IPS-18a (cell line): ENCODE data around the gene CCR7.

Experiments
- H3K27ac ChIP-seq: one replicate; pipeline ENCODE4 v1.5.1; 2013; ENCODE audit warnings: low read length
- H3K27me3 ChIP-seq: one replicate; pipeline ENCODE4 v1.6.1; 2013; ENCODE audit warnings: mild to moderate bottlenecking, low read length; ENCODE audit not compliant: control insufficient read depth, insufficient read depth
- H3K36me3 ChIP-seq: one replicate; pipeline ENCODE4 v1.6.1; 2013; ENCODE audit warnings: low read depth, low read length; ENCODE audit not compliant: control insufficient read depth
- H3K4me1 ChIP-seq: one replicate; pipeline ENCODE4 v1.6.1; 2013; ENCODE audit warnings: low read depth, low read length; ENCODE audit not compliant: control insufficient read depth
- H3K4me3 ChIP-seq: one replicate; pipeline ENCODE4 v1.5.1; 2013; ENCODE audit warnings: low read length
- H3K9ac ChIP-seq: one replicate; pipeline ENCODE4 v1.6.1; 2013; ENCODE audit warnings: mild to moderate bottlenecking, low read length, moderate library complexity
- H3K9me3 ChIP-seq: one replicate; pipeline ENCODE4 v1.6.1; 2013; ENCODE audit warnings: low read depth, low read length; ENCODE audit not compliant: control insufficient read depth

Gene CCR7

GRCh38 chr17:40522961-40523310, 42.3 kb downstream of the CCR7 start:
- H3K4me1 ChIP-seq, result no peaks in the 10 kb centered on the region
- H3K27ac ChIP-seq, result no peak overlapping the region
- H3K36me3 ChIP-seq, result no peaks in the 10 kb centered on the region
- no peak overlapping the region for H3K9ac ChIP-seq
- H3K27me3 ChIP-seq, result no peaks in the 10 kb centered on the region
- H3K9me3 ChIP-seq, result no peaks in the 10 kb centered on the region
- H3K4me3 ChIP-seq, result no peak overlapping the region

- no peaks in the 10 kb centered on the region for H3K36me3 ChIP-seq
- no peak overlapping the region for H3K9ac ChIP-seq
- H3K4me3 ChIP-seq, result no peak overlapping the region
- no peaks in the 10 kb centered on the region for H3K27me3 ChIP-seq
- no peaks in the 10 kb centered on the region for H3K4me1 ChIP-seq
- H3K9me3 ChIP-seq, result no peaks in the 10 kb centered on the region
- H3K27ac ChIP-seq, result no peak overlapping the region
Observed at GRCh38 chr17:40522250-40522960, 42.9 kb downstream of the CCR7 start.

GRCh38 chr17:40520991-40521453, 44.2 kb downstream of the CCR7 start:
- Histone ChIP-seq H3K4me1 (no peaks in the 10 kb centered on the region), H3K9ac (no peak overlapping the region), H3K27ac (no peak overlapping the region)

GRCh38 chr17:40519089-40519775, 46.0 kb downstream of the CCR7 start:
- no peaks in the 10 kb centered on the region for H3K9me3 ChIP-seq
- H3K4me1 ChIP-seq, result no peaks in the 10 kb centered on the region
- no peak overlapping the region for H3K4me3 ChIP-seq
- H3K9ac ChIP-seq, result no peak overlapping the region
- H3K36me3 ChIP-seq, result no peaks in the 10 kb centered on the region
- H3K27ac ChIP-seq, result no peak overlapping the region
- no peaks in the 10 kb centered on the region for H3K27me3 ChIP-seq

More at GRCh38 chr17:40520991-40521453, 44.2 kb downstream of the CCR7 start:
- no peak overlapping the region for H3K4me3 ChIP-seq
- H3K27me3 ChIP-seq, result no peaks in the 10 kb centered on the region
- no peaks in the 10 kb centered on the region for H3K9me3 ChIP-seq
- no peaks in the 10 kb centered on the region for H3K36me3 ChIP-seq

- no peaks in the 10 kb centered on the region for H3K27me3 ChIP-seq
- H3K27ac ChIP-seq, result no peak overlapping the region
- H3K4me1 ChIP-seq, result no peaks in the 10 kb centered on the region
- no peak overlapping the region for H3K9ac ChIP-seq
- H3K36me3 ChIP-seq, result no peaks in the 10 kb centered on the region
- H3K4me3 ChIP-seq, result no peak overlapping the region
- H3K9me3 ChIP-seq, result no peaks in the 10 kb centered on the region
Observed at GRCh38 chr17:40518401-40519088, 46.7 kb downstream of the CCR7 start.

- H3K9ac ChIP-seq, result no peak overlapping the region
- no peaks in the 10 kb centered on the region for H3K27me3 ChIP-seq
- no peak overlapping the region for H3K27ac ChIP-seq
- H3K9me3 ChIP-seq, result no peaks in the 10 kb centered on the region
- no peaks in the 10 kb centered on the region for H3K36me3 ChIP-seq
- H3K4me3 ChIP-seq, result no peak overlapping the region
- H3K4me1 ChIP-seq, result no peaks in the 10 kb centered on the region
Observed at GRCh38 chr17:40517981-40518380, 47.3 kb downstream of the CCR7 start.

GRCh38 chr17:40517286-40517662, 48.0 kb downstream of the CCR7 start:
- Histone ChIP-seq H3K9me3 (no peaks in the 10 kb centered on the region), H3K27ac (no peak overlapping the region), H3K36me3 (no peaks in the 10 kb centered on the region), H3K4me3 (no peak overlapping the region), H3K27me3 (no peaks in the 10 kb centered on the region), H3K9ac (no peak overlapping the region), H3K4me1 (no peaks in the 10 kb centered on the region)

GRCh38 chr17:40516581-40517285, 48.5 kb downstream of the CCR7 start:
- no peaks in the 10 kb centered on the region for H3K27me3 ChIP-seq
- H3K4me3 ChIP-seq, result no peak overlapping the region
- H3K27ac ChIP-seq, result no peak overlapping the region
- H3K4me1 ChIP-seq, result no peaks in the 10 kb centered on the region
- no peaks in the 10 kb centered on the region for H3K9me3 ChIP-seq
- H3K36me3 ChIP-seq, result no peaks in the 10 kb centered on the region
- H3K9ac ChIP-seq, result no peak overlapping the region

GRCh38 chr17:40515491-40516041, 49.7 kb downstream of the CCR7 start:
- Histone ChIP-seq H3K36me3 (no peaks in the 10 kb centered on the region), H3K9ac (no peak overlapping the region), H3K27me3 (no peaks in the 10 kb centered on the region), H3K9me3 (no peaks in the 10 kb centered on the region), H3K4me1 (no peaks in the 10 kb centered on the region), H3K4me3 (no peak overlapping the region), H3K27ac (no peak overlapping the region)

- Histone ChIP-seq H3K27ac (no peak overlapping the region), H3K36me3 (no peaks in the 10 kb centered on the region), H3K27me3 (no peaks in the 10 kb centered on the region), H3K9me3 (no peaks in the 10 kb centered on the region), H3K4me1 (peaks cover 3% of the 10 kb centered on the region), H3K4me3 (no peak overlapping the region), H3K9ac (no peak overlapping the region)
Observed at GRCh38 chr17:40515011-40515410, 50.3 kb downstream of the CCR7 start.
